Heart right ventricle (tissue), 16 donors: ENCODE measurements around the gene CYP26C1. TPM values are rescaled to one million over a fixed set of nuclear protein-coding genes. Genes with fewer than 3 reads are reported as not detected.

Experiments used
- ATAC-seq, 8 donors: fragments of 200-7000 bp; cut with Tn5 transposase; one replicate each; pipeline ENCODE4 v1.9.1; 2020; ENCODE audit warnings: mild to moderate bottlenecking in 8 of 8, moderate library complexity in 8 of 8, moderate number of reproducible peaks in 1 of 8
- DNase-seq, 2 donors: peaks; one replicate each; pipeline ENCODE4 v3.0.0-alpha.2; 2020
- H3K27ac ChIP-seq, 10 donors: fragments of 200-600 bp; sonication (generic) in 2 of 10; one replicate each; pipeline versions ENCODE4 v1.5.0 to v1.8.0; 2020 to 2022; ENCODE audit warnings: mild to moderate bottlenecking in 3 of 10
- H3K27me3 ChIP-seq, 7 donors: fragments of 200-600 bp; one replicate each; pipeline ENCODE4 v1.8.0; 2021 to 2022; ENCODE audit warnings: mild to moderate bottlenecking in 2 of 7
- H3K36me3 ChIP-seq, 9 donors: fragments of 200-600 bp; sonication (generic) in 1 of 9; one replicate each; pipeline versions ENCODE4 v1.5.0 to v1.8.0; 2020 to 2022; ENCODE audit warnings: mild to moderate bottlenecking in 2 of 9
- H3K4me1 ChIP-seq, 9 donors: fragments of 200-600 bp; sonication (generic) in 1 of 9; one replicate each; pipeline versions ENCODE4 v1.5.0 to v1.8.0; 2020 to 2022; ENCODE audit warnings: mild to moderate bottlenecking in 4 of 9
- H3K4me3 ChIP-seq, 10 donors: fragments of 200-600 bp; sonication (generic) in 2 of 10; one replicate each; pipeline versions ENCODE4 v1.5.0 to v1.8.0; 2020 to 2022; ENCODE audit warnings: mild to moderate bottlenecking in 7 of 10, moderate library complexity in 2 of 10
- H3K9me3 ChIP-seq, 11 donors: fragments of 200-600 bp in 10 of 11; sonication (generic) in 2 of 11; one replicate each; pipeline versions ENCODE4 v1.5.0 to v1.8.0; 2013 to 2022; ENCODE audit warnings: mild to moderate bottlenecking in 2 of 11, control low read depth in 1 of 11, moderate library complexity in 1 of 11
- CTCF ChIP-seq, 9 donors: fragments of 200-600 bp; sonication (generic) in 2 of 9; IDR thresholded peaks; one replicate each; pipeline versions ENCODE4 v1.5.0 to v1.8.0; 2021 to 2022; ENCODE audit warnings: antibody characterized with exemption in 9 of 9, mild to moderate bottlenecking in 5 of 9, moderate library complexity in 1 of 9
- WGBS, 2 donors: extraction: QIAGEN DNeasy Blood & Tissue Kit; methylation state at CpG; one replicate each; pipeline ENCODE4 v1.1.7; 2013; ENCODE audit warnings: inconsistent platforms in 1 of 2; 5-methylcytosine and 5-hydroxymethylcytosine counted together
- intact Hi-C, 10 donors: fragments of 100-400 bp; cut with DNase I; formaldehyde crosslinking; loops; one replicate each; pipeline versions ENCODE4 v1.11.1 to v1.14.2; 2022
- polyA plus RNA-seq, 2 donors: library from polyadenylated mRNA; stranded (reverse); fragments of 200-250 nt; gene quantifications; one replicate each; pipeline ENCODE4 v1.2.3, GENCODE V29; 2013
- total RNA-seq, 10 donors: library from RNA; stranded (reverse); fragmentation: NEBNext Ultra II Directional in 3 of 10; extraction: Animal tissue kit (Norgen Biotek cat#: 25700) in 3 of 10; gene quantifications; one replicate each; pipeline versions ENCODE4 v1.2.1 to v1.2.4, GENCODE V29; 2021 to 2023
- donor health status: Arrhythmogenic right ventricular cardiomyopathy.
- donor health status: ischemic (EF 13 %, LVEDD 7.1; RV severe dilation, severe dysfunction).
- donor health status: healthy with polysubstance abuse.
- donor health status: DM: no; HTN: yes; CAD: no.
- donor health status: DM: no; HTN: no; CAD: no.
- donor health status: ischemic (EF 25% LVEDD 6.9; RV normal size, moderate dysfunction).
- donor health status: ischemic (EF 25% LVEDD 5.7; RV mildly dilated, moderate dysfunction).
- donor health status: healthy.
- donor health status: DM: yes; HTN: yes; CAD: no.
- donor health status: Ischemic cardiomyopathy.
- donor health status: ischemic (EF 35%, LVEDD 5.7; RV mildly dilated, moderate dysfunction).
- donor health status: nonischemic (EF 11% LVEDD 7.7; RV severe dilation, severe dysfunction).
- donor health status: DM: yes; HTN: yes; CAD: no.
- donor health status: PGD.
- donor health status: ischemic (EF 29% LVEDD 5.4; RV normal size, mild dysfunction).
- donor health status: nonischemic (EF 23%, LVEDD 6.1; RV moderate dilation, normal function).

The CYP26C1 gene
- total and polyA plus RNA-seq, 12 donors, result 0.08 to 0.15 TPM; not detected in 10

- Histone ChIP-seq H3K27ac (no peak overlapping the region), H3K27me3 (no peaks in the 10 kb centered on the region), H3K9me3 (peaks cover 0 to 15% (median 6%) of the 10 kb centered on the region in 11 donors), H3K4me1 (no peaks in the 10 kb centered on the region), H3K4me3 (no peak overlapping the region), H3K36me3 (peaks cover 0 to 36% (median 12%) of the 10 kb centered on the region in 9 donors)
- ATAC-seq (no peak), DNase-seq (no peak)
- intact Hi-C loops, result no loop called here
- 87 to 91% methylated on average over 2 of the region's 2 CpGs for WGBS, 2 donors
- no peak for TF ChIP-seq CTCF (IDR thresholded peaks at IDR 0.05)
These were observed 34.5 kb upstream of the CYP26C1 start for GRCh38 chr10:93026072-93026471.

DNA sequence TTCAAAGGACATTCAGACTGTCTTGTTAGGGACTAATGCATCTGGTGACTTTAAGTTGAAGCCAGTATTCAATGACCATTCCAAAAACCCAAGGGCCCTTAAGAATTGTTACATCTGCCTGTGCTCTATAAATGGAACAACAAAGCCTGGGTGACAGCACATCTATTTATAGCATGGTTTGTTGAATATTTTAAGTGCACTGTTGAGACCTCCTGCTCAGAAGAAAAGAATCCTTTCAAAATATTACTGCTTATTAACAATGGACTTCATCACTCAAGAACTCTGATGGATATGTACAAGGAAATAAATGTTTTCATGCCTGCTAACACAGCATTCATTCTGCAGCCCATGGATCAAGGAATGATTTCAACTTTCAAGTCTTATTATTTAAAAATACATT lies 33.1 kb upstream of the CYP26C1 start:
- H3K27me3 ChIP-seq, result no peaks in the 10 kb centered on the region
- H3K4me1 ChIP-seq, result no peaks in the 10 kb centered on the region
- no peak for ATAC-seq
- no peak for TF ChIP-seq CTCF (IDR thresholded peaks at IDR 0.05)
- intact Hi-C loops, result no loop called here
- peaks cover 0 to 15% (median 6%) of the 10 kb centered on the region in 11 donors for H3K9me3 ChIP-seq
- no peak for DNase-seq
- peaks cover 0 to 36% (median 12%) of the 10 kb centered on the region in 9 donors for H3K36me3 ChIP-seq
- H3K4me3 ChIP-seq, result no peak overlapping the region
- no peak overlapping the region for H3K27ac ChIP-seq

- DNase-seq (no peak), ATAC-seq (no peak)
- WGBS, 2 donors, result 94 to 97% methylated on average over 2 of the region's 2 CpGs
- H3K4me3 ChIP-seq, result no peak overlapping the region
- no peak overlapping the region for H3K27ac ChIP-seq
- peaks cover 0 to 36% (median 12%) of the 10 kb centered on the region in 9 donors for H3K36me3 ChIP-seq
- H3K27me3 ChIP-seq, result no peaks in the 10 kb centered on the region
- no peak for TF ChIP-seq CTCF (IDR thresholded peaks at IDR 0.05)
- intact Hi-C loops, result no loop called here
- peaks cover 0 to 13% (median 0%) of the 10 kb centered on the region in 9 donors for H3K4me1 ChIP-seq
- peaks cover 0 to 15% (median 6%) of the 10 kb centered on the region in 11 donors for H3K9me3 ChIP-seq
These were observed 31.7 kb upstream of the CYP26C1 start for GRCh38 chr10:93028883-93029282.

GRCh38 chr10:93030409-93030808 lies 30.2 kb upstream of the CYP26C1 start:
- Histone ChIP-seq H3K27ac (no peak overlapping the region), H3K9me3 (peaks cover 0 to 15% (median 6%) of the 10 kb centered on the region in 11 donors), H3K36me3 (peaks cover 0 to 26% (median 12%) of the 10 kb centered on the region in 9 donors), H3K4me1 (peaks cover 0 to 16% (median 0%) of the 10 kb centered on the region in 9 donors), H3K27me3 (no peaks in the 10 kb centered on the region), H3K4me3 (no peak overlapping the region)
- no peak for ATAC-seq
- no peak for DNase-seq
- intact Hi-C loops, result no loop called here
- TF ChIP-seq CTCF (IDR thresholded peaks at IDR 0.05), result no peak
